NCI-H774 (cell line): Measurements from ENCODE around the gene INPP5D.
"Not testable (repeated sequence)": the region's sequence is repeated elsewhere in the genome, so short reads cannot be mapped to it uniquely, and the experiment has no call there.

Source experiments
- DNase-seq: peaks from one replicate; lab custom pipeline; 2025; lab: John Stamatoyannopoulos, UW

Gene INPP5D

GRCh38 chr2:233116946-233117345 is 56.8 kb downstream of the INPP5D start:
- no peak for DNase-seq

- DNase-seq: no peak
These were observed 57.2 kb downstream of the INPP5D start for GRCh38 chr2:233117351-233117750.

GRCh38 chr2:233117811-233118647 is 57.9 kb downstream of the INPP5D start:
- no peak for DNase-seq

DNA sequence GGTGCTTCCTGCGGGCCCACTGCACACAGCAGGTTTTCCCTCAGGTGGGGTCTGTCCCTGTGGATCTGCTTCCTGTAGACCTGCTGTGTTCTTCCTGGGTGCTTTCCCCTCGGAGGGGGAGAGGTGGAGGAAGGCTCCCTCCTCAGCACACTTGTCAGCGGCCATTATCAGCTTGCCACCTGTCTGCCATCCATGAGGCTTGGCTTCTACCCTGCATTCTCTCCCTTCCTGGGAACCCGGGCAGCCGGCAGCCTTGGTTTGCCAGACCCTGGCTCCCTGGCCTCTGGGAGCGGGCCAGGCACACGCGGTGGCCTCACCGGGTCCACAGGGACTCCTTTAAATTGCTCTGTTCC is 58.5 kb downstream of the INPP5D start:
- no peak for DNase-seq

GRCh38 chr2:233119123-233119522 is 59.0 kb downstream of the INPP5D start:
- DNase-seq: no peak

DNA sequence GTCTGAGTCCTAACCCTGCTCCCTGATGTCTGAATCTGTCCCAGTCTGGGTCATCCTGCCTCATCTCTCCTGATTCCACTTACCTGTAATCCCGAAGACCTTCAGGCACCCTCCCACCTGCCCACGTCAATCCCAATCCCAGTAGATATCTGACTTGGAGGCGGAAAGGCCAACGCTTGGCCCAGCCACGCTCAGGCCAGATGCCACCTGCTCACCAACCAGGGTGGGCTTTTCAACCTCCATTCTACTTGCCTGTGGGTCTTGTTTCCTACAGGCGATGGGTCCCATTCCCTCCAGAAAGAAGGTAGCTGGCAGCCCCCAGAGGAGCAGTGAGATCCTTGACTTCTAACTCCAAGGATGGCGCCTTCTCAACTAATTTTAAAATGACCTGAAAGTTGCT is 59.7 kb downstream of the INPP5D start:
- DNase-seq: no peak

- no peak for DNase-seq
These were observed 60.3 kb downstream of the INPP5D start for GRCh38 chr2:233120459-233120858.

GRCh38 chr2:233121856-233122255 is 61.7 kb downstream of the INPP5D start:
- DNase-seq: no peak

GRCh38 chr2:233122541-233122940 is 62.4 kb downstream of the INPP5D start:
- DNase-seq: no peak

GRCh38 chr2:233123576-233123975 is 63.4 kb downstream of the INPP5D start:
- not testable (repeated sequence) for DNase-seq

GRCh38 chr2:233124421-233125080 is 64.4 kb downstream of the INPP5D start:
- DNase-seq: no peak

DNA sequence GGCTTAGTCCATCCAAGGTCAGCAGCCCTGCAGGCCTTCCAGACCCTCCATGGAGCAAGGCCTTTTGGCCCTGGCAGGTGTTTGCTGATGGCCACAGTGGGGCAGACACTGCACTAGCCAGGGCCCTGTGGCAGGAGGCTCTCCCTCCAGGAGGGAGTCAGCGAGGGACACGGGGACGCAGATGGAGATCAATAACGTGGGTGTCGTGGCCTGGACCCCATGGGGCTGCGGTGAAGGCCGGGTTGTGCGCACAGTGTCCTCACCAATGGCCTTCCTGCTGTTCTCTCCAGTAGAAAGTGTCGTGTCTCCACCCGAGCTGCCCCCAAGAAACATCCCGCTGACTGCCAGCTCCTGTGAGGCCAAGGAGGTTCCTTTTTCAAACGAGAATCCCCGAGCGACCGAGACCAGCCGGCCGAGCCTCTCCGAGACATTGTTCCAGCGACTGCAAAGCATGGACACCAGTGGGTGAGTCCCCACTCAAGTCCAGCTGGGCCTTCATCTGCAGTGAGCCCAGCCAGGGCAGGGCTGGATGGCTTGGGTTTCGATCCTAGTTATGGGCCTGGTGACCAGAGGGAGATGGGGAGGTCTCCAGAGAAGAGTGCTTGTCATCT is 65.4 kb downstream of the INPP5D start:
- no peak for DNase-seq

- DNase-seq: peak; percentile 36
These were observed 69.3 kb downstream of the INPP5D start for GRCh38 chr2:233129351-233129978.

DNA sequence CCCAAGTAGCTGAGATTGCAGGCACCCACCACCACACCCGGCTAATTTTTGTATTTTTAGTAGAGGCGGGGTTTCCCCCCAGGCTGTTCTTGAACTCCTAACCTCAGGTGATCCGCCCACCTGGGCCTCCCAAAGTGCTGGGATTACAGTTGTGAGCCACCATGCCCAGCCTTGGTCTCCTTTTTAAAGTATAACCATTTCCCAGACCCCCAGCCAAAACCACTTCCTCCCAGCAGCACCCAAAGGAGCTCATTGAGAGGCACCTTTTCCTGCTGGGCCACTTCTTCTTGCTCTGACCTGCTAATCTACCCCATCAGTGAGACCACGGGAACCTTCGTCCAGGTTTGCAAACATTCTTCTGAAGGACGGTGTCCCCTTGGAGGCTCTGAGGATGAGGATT is 69.9 kb downstream of the INPP5D start:
- no peak for DNase-seq

DNA sequence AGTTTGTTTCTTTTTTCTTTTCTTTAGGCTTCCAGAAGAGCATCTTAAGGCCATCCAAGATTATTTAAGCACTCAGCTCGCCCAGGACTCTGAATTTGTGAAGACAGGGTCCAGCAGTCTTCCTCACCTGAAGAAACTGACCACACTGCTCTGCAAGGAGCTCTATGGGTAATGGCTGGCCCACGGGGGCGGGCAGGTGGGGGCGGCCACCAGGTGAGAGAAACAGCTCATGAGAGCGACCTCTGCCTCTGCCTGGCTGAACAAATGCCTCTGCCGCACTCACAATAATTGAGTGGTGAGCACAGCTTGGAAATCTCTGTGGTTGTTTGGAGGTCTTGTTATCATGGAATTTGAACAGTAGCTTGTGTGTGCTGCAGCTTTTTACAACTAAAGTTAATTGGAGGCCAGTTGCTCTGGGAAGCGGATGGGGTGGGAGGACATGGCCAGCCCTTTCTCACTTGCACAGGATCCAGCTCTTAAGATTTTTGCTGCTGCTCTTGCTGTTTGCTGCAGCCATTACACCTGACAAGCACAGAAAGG is 70.4 kb downstream of the INPP5D start:
- DNase-seq: no peak

DNA sequence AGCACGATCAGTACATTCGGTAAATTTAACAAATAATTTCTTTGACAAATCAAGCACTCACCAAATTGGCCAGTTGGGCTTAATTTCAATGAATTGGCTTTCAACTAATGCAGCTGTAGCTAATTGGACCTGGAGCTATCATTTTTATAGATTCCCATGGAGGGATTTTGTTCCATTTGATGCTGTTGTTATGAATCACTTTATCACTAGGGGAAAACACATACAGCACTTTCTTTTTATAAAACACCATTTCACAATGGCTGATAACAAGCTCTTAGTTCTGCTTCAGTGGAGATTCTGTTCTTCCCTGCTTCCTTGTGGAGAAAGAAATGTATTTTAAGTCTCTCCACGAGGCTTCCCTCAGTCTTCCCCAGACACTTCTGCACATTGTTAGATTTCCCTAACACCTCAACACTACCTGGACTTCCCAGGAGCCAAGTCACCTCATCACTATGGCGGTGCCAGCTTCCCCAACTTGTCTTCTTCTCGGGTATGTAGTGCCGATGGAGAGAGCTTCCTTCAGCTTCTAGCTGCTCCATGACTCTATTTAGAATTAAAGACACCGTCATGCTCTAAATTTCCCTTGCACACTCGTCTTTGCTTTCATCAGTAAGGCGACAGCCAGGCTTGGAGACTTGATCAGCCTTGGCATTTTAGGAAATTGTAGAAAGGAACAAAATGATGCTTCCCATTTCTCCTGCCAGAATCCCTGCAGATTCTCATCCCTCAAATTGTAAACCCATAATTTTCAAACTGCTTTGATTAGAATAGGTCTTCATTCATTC is 72.0 kb downstream of the INPP5D start:
- no peak for DNase-seq

GRCh38 chr2:233133239-233133638 is 73.1 kb downstream of the INPP5D start:
- DNase-seq: no peak

- DNase-seq: no peak
These were observed 75.3 kb downstream of the INPP5D start for GRCh38 chr2:233135421-233135820.

- no peak for DNase-seq
These were observed 76.9 kb downstream of the INPP5D start for GRCh38 chr2:233137040-233137439.

DNA sequence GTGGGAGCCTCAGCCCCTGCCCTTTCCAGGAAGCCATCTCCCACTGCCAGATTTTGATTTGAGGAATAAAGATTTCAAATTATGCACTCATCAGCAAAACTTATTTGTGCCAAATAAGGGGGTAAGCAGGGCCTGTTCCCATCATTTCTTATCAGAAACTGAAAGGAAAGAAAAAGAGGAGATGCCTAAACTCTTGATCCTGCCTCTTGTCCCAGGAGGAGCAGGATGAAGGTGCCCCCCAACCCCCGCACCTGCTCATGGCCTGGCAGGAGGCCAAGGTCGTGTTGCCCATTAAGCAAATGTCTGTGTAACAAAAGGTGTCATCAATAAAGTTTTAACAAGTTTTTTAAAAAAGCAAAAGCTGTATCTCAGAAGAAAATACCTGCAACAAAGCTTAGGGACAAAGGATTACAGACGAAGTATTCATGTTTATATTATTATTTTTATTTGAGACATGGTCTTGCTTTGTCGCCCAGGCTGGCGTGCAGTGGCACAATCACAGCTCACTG is 80.0 kb downstream of the INPP5D start:
- DNase-seq: no peak

GRCh38 chr2:233140978-233141377 is 80.8 kb downstream of the INPP5D start:
- DNase-seq: no peak
